K562 (cell line): ENCODE data around the gene IQGAP3. TPM values are rescaled to one million over a fixed set of nuclear protein-coding genes. Genes with fewer than 3 reads are reported as not detected.

Experiments used
- BCOR ChIP-seq: fragments of 450-650 bp; IDR thresholded peaks from 2 replicates; pipeline ENCODE4 v1.6.1; 2016
- DDX20 ChIP-seq: fragments of 450-650 bp; IDR thresholded peaks from 2 replicates; pipeline ENCODE4 v1.6.1; 2016; ENCODE audit warnings: missing genetic modification characterization, low read depth, mild to moderate bottlenecking, missing compliant biosample characterization, moderate library complexity
- DMBX1 ChIP-seq: fragments of 250-450 bp; sonication (Bioruptor Pico); IDR thresholded peaks from 2 replicates; pipeline ENCODE4 v1.8.0; 2022; ENCODE audit warnings: inconsistent platforms, mild to moderate bottlenecking, moderate library complexity, borderline replicate concordance
- FUS ChIP-seq: fragments of 200-400 bp; formaldehyde crosslinking; optimal IDR thresholded peaks from 2 replicates; pipeline ENCODE3; 2017; ENCODE audit warnings: low read depth, low read length
- HDAC1 ChIP-seq, 2 experiments: fragments of 450-650 bp; IDR thresholded peaks; 2 replicates each; pipeline ENCODE4 v1.6.1; 2016 to 2017; ENCODE audit warnings: inconsistent platforms in 1 of 2, mild to moderate bottlenecking in 1 of 2, moderate library complexity in 1 of 2
- HDGF ChIP-seq: fragments of 450-650 bp; IDR thresholded peaks from 2 replicates; pipeline ENCODE4 v1.6.1; 2016
- HMG20B ChIP-seq: fragments of 250-450 bp; sonication (Bioruptor Pico); IDR thresholded peaks from 2 replicates; pipeline ENCODE4 v1.5.0; 2021; ENCODE audit warnings: mild to moderate bottlenecking
- KDM5B ChIP-seq: fragments of 200-600 bp; sonication (generic); IDR thresholded peaks from 2 replicates; pipeline ENCODE4 v1.6.1; 2012; ENCODE audit warnings: low read depth, mild to moderate bottlenecking, moderate library complexity, low read length, control low read depth, inconsistent platforms; ENCODE audit not compliant: insufficient replicate concordance
- KLF10 ChIP-seq: fragments of 250-450 bp; sonication (Bioruptor Pico); IDR thresholded peaks from 2 replicates; pipeline ENCODE4 v1.6.1; 2021; ENCODE audit warnings: matching md5 sums
- LCOR ChIP-seq: sonication (generic); formaldehyde crosslinking; IDR thresholded peaks from 2 replicates; pipeline ENCODE4 v1.8.0; 2022; ENCODE audit warnings: mild to moderate bottlenecking, missing genetic modification reagents
- MYC ChIP-seq, 2 experiments: fragments of 250-450 bp in 1 of 2; sonication (Bioruptor Pico) in 1 of 2; IDR thresholded peaks; 2 replicates each; pipeline versions ENCODE4 v1.5.1 to v1.6.1; 2012 to 2021; ENCODE audit warnings: low read depth in 2 of 2, borderline replicate concordance in 1 of 2, improper control_type of control experiment in 1 of 2, low read length in 1 of 2, mild to moderate bottlenecking in 1 of 2, moderate library complexity in 1 of 2
- RFX5 ChIP-seq: IDR thresholded peaks from 2 replicates; pipeline ENCODE4 v1.6.1; 2011; ENCODE audit warnings: low read depth, mild to moderate bottlenecking, improper control_type of control experiment, low read length
- SMAD2 ChIP-seq: fragments of 150-350 bp; IDR thresholded peaks from 2 replicates; pipeline ENCODE4 v1.6.1; 2014; ENCODE audit warnings: low read depth, mild to moderate bottlenecking, low read length
- SRF ChIP-seq, 2 experiments: fragments of 250-450, 450-650 bp in 1 of 2; sonication (Bioruptor Pico) in 1 of 2; sonication (generic) in 1 of 2; formaldehyde crosslinking; IDR thresholded peaks; 2 replicates each; pipeline versions ENCODE4 v1.5.0 to v1.5.1; 2020 to 2022; ENCODE audit warnings: mild to moderate bottlenecking in 1 of 2, missing genetic modification reagents in 1 of 2
- TAF1 ChIP-seq: IDR thresholded peaks from 2 replicates; pipeline ENCODE4 v1.6.1; 2011; ENCODE audit warnings: mild to moderate bottlenecking, low read length, moderate library complexity; ENCODE audit not compliant: insufficient read depth, control insufficient read depth, severe bottlenecking; ENCODE audit errors: extremely low read depth
- TAF15 ChIP-seq: fragments of 200-400 bp; formaldehyde crosslinking; IDR thresholded peaks from 2 replicates; pipeline ENCODE4 v1.6.1; 2017; ENCODE audit warnings: mild to moderate bottlenecking, low read depth, low read length, moderate library complexity
- polyA plus RNA-seq, 8 experiments: library from polyadenylated mRNA; depleted of rRNA in 4 of 8; stranded (reverse) in 5 of 8; unstranded in 3 of 8; fragments of >200 nt; fragmentation: Nextera tagmentation in 2 of 8; fragmentation: Illumina TruSeq in 1 of 8; extraction: Ambion mirVana in 2 of 8; extraction: Trizol in 1 of 8; gene quantifications; 2 replicates each; pipeline versions ENCODE4 v1.2.1 to v1.2.3, GENCODE V29; 2011 to 2014; ENCODE audit warnings: inconsistent platforms in 1 of 8, missing spikeins in 1 of 8
- total RNA-seq, 7 experiments: library from RNA; depleted of rRNA in 6 of 7; stranded (reverse); fragments of >200 nt in 6 of 7; fragmentation: Illumina TruSeq in 2 of 7; extraction: Trizol in 2 of 7; gene quantifications; 2 replicates each; pipeline versions ENCODE4 v1.2.1 to v1.2.3, GENCODE V29; 2011 to 2021; ENCODE audit warnings: low replicate concordance in 1 of 7
- TF ChIP-seq, protein P1 (sequence below): fragments of 450-650 bp; formaldehyde crosslinking; IDR thresholded peaks from 2 replicates; pipeline ENCODE4 v1.4.0; 2022; ENCODE audit warnings: missing genetic modification characterization
- TF ChIP-seq, protein P2 (sequence below): fragments of 200-800 bp; sonication (Bioruptor generic); IDR thresholded peaks from 2 replicates; pipeline ENCODE4 v1.6.1; 2016; ENCODE audit warnings: missing genetic modification characterization, missing compliant biosample characterization
- TF ChIP-seq, protein P3 (sequence below): fragments of 250-450 bp; sonication (Bioruptor Pico); IDR thresholded peaks from 2 replicates; pipeline ENCODE4 v1.8.0; 2022; ENCODE audit warnings: inconsistent platforms

Gene IQGAP3
- total and polyA plus RNA-seq, 9 of the 15 experiments (the other 6 are each of a cell fraction or from before 2014, with no cell fraction given): 1.4 to 16.6 (median 11.9) TPM

DNA sequence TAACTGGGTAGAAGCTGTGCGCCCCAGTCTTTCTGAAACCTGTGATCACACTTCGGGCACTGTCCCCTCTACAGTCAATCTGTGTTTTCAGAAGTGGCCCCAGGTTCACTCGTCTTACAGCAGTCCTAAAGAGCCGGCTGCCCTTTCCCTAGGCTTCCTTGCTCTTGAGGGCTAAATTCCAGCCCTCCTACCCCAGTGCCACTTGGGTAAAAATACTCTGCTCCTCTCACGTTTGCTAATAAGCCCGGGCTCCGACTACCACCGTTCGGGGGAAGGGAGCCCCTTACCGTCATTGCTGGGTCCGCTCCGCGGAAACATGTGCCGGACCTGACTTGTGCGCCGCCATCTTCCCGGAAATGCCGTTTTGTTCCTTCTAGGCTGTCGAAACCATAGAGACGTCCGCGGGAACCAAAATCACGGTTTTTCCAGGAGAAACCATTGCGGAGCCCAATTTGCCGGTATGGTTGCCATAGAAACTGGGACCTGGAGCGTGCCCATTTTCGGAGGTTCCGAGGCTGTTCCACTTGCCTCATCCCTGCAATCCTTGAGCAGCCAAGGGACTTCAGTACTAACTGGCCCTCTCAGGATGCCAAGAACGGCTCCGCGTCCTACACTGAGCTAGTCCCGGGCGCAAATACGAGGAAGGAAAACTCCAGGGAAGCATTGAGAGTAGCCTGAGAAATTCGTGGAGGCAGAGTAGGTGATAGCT lies 28.9 kb upstream of the IQGAP3 start, which contains the start of gene GPATCH4 (continued):
- TF ChIP-seq, protein P1, sequence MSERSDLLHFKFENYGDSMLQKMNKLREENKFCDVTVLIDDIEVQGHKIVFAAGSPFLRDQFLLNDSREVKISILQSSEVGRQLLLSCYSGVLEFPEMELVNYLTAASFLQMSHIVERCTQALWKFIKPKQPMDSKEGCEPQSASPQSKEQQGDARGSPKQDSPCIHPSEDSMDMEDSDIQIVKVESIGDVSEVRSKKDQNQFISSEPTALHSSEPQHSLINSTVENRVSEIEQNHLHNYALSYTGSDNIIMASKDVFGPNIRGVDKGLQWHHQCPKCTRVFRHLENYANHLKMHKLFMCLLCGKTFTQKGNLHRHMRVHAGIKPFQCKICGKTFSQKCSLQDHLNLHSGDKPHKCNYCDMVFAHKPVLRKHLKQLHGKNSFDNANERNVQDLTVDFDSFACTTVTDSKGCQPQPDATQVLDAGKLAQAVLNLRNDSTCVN: 0 out of 2 replicates have a peak, but pooled peaks have one; percentile 23
- TF ChIP-seq FUS (no peak), SMAD2 (no peak), TAF15 (no peak), DDX20 (tag) (no peak), HDAC1 (IDR thresholded peaks at IDR 0.05) (peak; percentile 94 to 100), DMBX1 (CRISPR knock-in tag) (0 out of 2 replicates have a peak, but pooled peaks have one; percentile 40), SRF (CRISPR knock-in tag; IDR thresholded peaks at IDR 0.05) (peak in 1 of 2 experiments; percentile 59; a peak in 1 of 4 replicates), TAF1 (peak; percentile 95), KDM5B (peak; percentile 88), HDGF (no peak), RFX5 (0 out of 2 replicates have a peak, but pooled peaks have one; percentile 49), LCOR (CRISPR knock-in tag) (no peak; the same call in 1 of the 2 replicates), BCOR (0 out of 2 replicates have a peak, but pooled peaks have one; percentile 6), MYC (IDR thresholded peaks at IDR 0.05; ENCODE audit: low read depth, low read length) (peak; percentile 98), MYC (CRISPR knock-in tag; IDR thresholded peaks at IDR 0.05; ENCODE audit: borderline replicate concordance, low read depth) (peak; percentile 87), HMG20B (CRISPR knock-in tag) (no peak), KLF10 (no peak)
- TF ChIP-seq, protein P2, sequence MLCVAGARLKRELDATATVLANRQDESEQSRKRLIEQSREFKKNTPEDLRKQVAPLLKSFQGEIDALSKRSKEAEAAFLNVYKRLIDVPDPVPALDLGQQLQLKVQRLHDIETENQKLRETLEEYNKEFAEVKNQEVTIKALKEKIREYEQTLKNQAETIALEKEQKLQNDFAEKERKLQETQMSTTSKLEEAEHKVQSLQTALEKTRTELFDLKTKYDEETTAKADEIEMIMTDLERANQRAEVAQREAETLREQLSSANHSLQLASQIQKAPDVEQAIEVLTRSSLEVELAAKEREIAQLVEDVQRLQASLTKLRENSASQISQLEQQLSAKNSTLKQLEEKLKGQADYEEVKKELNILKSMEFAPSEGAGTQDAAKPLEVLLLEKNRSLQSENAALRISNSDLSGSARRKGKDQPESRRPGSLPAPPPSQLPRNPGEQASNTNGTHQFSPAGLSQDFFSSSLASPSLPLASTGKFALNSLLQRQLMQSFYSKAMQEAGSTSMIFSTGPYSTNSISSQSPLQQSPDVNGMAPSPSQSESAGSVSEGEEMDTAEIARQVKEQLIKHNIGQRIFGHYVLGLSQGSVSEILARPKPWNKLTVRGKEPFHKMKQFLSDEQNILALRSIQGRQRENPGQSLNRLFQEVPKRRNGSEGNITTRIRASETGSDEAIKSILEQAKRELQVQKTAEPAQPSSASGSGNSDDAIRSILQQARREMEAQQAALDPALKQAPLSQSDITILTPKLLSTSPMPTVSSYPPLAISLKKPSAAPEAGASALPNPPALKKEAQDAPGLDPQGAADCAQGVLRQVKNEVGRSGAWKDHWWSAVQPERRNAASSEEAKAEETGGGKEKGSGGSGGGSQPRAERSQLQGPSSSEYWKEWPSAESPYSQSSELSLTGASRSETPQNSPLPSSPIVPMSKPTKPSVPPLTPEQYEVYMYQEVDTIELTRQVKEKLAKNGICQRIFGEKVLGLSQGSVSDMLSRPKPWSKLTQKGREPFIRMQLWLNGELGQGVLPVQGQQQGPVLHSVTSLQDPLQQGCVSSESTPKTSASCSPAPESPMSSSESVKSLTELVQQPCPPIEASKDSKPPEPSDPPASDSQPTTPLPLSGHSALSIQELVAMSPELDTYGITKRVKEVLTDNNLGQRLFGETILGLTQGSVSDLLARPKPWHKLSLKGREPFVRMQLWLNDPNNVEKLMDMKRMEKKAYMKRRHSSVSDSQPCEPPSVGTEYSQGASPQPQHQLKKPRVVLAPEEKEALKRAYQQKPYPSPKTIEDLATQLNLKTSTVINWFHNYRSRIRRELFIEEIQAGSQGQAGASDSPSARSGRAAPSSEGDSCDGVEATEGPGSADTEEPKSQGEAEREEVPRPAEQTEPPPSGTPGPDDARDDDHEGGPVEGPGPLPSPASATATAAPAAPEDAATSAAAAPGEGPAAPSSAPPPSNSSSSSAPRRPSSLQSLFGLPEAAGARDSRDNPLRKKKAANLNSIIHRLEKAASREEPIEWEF: no peak
- TF ChIP-seq, protein P3, sequence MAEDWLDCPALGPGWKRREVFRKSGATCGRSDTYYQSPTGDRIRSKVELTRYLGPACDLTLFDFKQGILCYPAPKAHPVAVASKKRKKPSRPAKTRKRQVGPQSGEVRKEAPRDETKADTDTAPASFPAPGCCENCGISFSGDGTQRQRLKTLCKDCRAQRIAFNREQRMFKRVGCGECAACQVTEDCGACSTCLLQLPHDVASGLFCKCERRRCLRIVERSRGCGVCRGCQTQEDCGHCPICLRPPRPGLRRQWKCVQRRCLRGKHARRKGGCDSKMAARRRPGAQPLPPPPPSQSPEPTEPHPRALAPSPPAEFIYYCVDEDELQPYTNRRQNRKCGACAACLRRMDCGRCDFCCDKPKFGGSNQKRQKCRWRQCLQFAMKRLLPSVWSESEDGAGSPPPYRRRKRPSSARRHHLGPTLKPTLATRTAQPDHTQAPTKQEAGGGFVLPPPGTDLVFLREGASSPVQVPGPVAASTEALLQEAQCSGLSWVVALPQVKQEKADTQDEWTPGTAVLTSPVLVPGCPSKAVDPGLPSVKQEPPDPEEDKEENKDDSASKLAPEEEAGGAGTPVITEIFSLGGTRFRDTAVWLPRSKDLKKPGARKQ (CRISPR knock-in tag): no peak
